IMR-90 (cell line): ENCODE results near the gene MEDAG. TPM values are rescaled to one million over a fixed set of nuclear protein-coding genes. Genes with fewer than 3 reads are reported as not detected.
A peak's percentile ranks its signal among the peaks of the same experiment; 100 is the strongest.

ENCODE experiments used
- ATAC-seq: fragments of 200-7000 bp; cut with Tn5 transposase; 2 replicates; pipeline ENCODE4 v1.9.1; 2020; ENCODE audit warnings: low read depth, mild to moderate bottlenecking, moderate library complexity
- BruUV-seq: library from RNA; stranded (reverse); fragments of 400-500 nt; replicated peaks from 2 replicates; lab custom pipeline; 2021; lab: Mats Ljungman, UMichigan
- CTCF ChIA-PET: fragments of 300-600 bp; formaldehyde crosslinking; extraction: SDS; loops from one replicate; lab custom pipeline; 2021; ENCODE audit warnings: antibody characterized with exemption; lab: Yijun Ruan, JAX
- POLR2A ChIA-PET: fragments of 300-600 bp; sonication (Branson Sonifier 250); formaldehyde crosslinking; loops from one replicate; lab custom pipeline; 2022; ENCODE audit warnings: antibody characterized with exemption; ENCODE audit not compliant: unreplicated experiment; lab: Charles Lee
- DNase-seq: peaks from one replicate; pipeline ENCODE4 v3.0.0; 2013
- H2AFZ ChIP-seq: replicated peaks from 2 replicates; pipeline ENCODE3; 2013; ENCODE audit warnings: low read length, mild to moderate bottlenecking; ENCODE audit not compliant: poor library complexity
- H2AK5ac ChIP-seq: 2 replicates; pipeline ENCODE4 v1.6.1; 2013; ENCODE audit warnings: low read depth, low read length, inconsistent platforms
- H2AK9ac ChIP-seq: replicated peaks from 2 replicates; pipeline ENCODE3; 2013; ENCODE audit warnings: mild to moderate bottlenecking, low read depth, low read length, moderate library complexity; ENCODE audit not compliant: poor library complexity
- H2BK120ac ChIP-seq: 2 replicates; pipeline ENCODE4 v1.6.1; 2013; ENCODE audit warnings: low read depth, low read length, inconsistent platforms
- H2BK15ac ChIP-seq: 3 replicates; pipeline ENCODE4 v1.6.1; 2013; ENCODE audit warnings: low read depth, low read length, inconsistent platforms
- H2BK20ac ChIP-seq: 2 replicates; pipeline ENCODE4 v1.6.1; 2013; ENCODE audit warnings: low read depth, mild to moderate bottlenecking, inconsistent platforms, low read length, moderate library complexity
- H2BK5ac ChIP-seq: 2 replicates; pipeline ENCODE4 v1.6.1; 2013; ENCODE audit warnings: mild to moderate bottlenecking, low read depth, low read length, inconsistent platforms; ENCODE audit not compliant: poor library complexity, severe bottlenecking
- H3K14ac ChIP-seq: replicated peaks from 2 replicates; pipeline ENCODE4 v1.6.1; 2013; ENCODE audit warnings: low read depth, low read length, inconsistent platforms
- H3K18ac ChIP-seq: 2 replicates; pipeline ENCODE4 v1.6.1; 2013; ENCODE audit warnings: low read depth, low read length, control low read depth
- H3K23ac ChIP-seq: 2 replicates; pipeline ENCODE4 v1.6.1; 2013; ENCODE audit warnings: low read depth, low read length, inconsistent platforms
- H3K27ac ChIP-seq: 2 replicates; pipeline ENCODE4 v1.5.1; 2013; ENCODE audit warnings: mild to moderate bottlenecking, control low read depth, low read length; ENCODE audit not compliant: insufficient read depth
- H3K27me3 ChIP-seq: 2 replicates; pipeline ENCODE4 v1.6.1; 2013; ENCODE audit warnings: low read length; ENCODE audit not compliant: control insufficient read depth, insufficient read depth
- H3K36me3 ChIP-seq: 2 replicates; pipeline ENCODE4 v1.6.1; 2013; ENCODE audit warnings: low read length, mixed read lengths; ENCODE audit not compliant: control insufficient read depth, insufficient read depth
- H3K4ac ChIP-seq: 2 replicates; pipeline ENCODE4 v1.6.1; 2013; ENCODE audit warnings: low read depth, low read length, inconsistent platforms
- H3K4me1 ChIP-seq: 2 replicates; pipeline ENCODE4 v1.6.1; 2013; ENCODE audit warnings: low read length, mixed read lengths; ENCODE audit not compliant: control insufficient read depth, insufficient read depth
- H3K4me2 ChIP-seq: 2 replicates; pipeline ENCODE4 v1.6.1; 2013; ENCODE audit warnings: low read depth, mild to moderate bottlenecking, control low read depth, low read length, moderate library complexity
- H3K4me3 ChIP-seq: 2 replicates; pipeline ENCODE4 v1.5.1; 2013; ENCODE audit warnings: low read depth, mild to moderate bottlenecking, control low read depth, low read length, moderate library complexity; ENCODE audit not compliant: insufficient read depth
- H3K56ac ChIP-seq: 2 replicates; pipeline ENCODE4 v1.6.1; 2013; ENCODE audit warnings: low read length, inconsistent platforms; ENCODE audit not compliant: insufficient read depth; ENCODE audit errors: extremely low read depth
- H3K79me1 ChIP-seq, 2 experiments: 2 replicates each; pipeline ENCODE4 v1.6.1; 2013; ENCODE audit warnings: low read length in 2 of 2, inconsistent platforms in 1 of 2, low read depth in 1 of 2
- H3K9ac ChIP-seq: 2 replicates; pipeline ENCODE4 v1.6.1; 2013; ENCODE audit warnings: low read depth, low read length, control low read depth
- H3K9me1 ChIP-seq: 2 replicates; pipeline ENCODE4 v1.6.1; 2013; ENCODE audit warnings: low read length, inconsistent platforms; ENCODE audit not compliant: insufficient read depth
- H3K9me3 ChIP-seq: 2 replicates; pipeline ENCODE4 v1.6.1; 2013; ENCODE audit warnings: low read length; ENCODE audit not compliant: control insufficient read depth, insufficient read depth
- H4K20me1 ChIP-seq: 2 replicates; pipeline ENCODE4 v1.6.1; 2013; ENCODE audit warnings: low read length, inconsistent platforms; ENCODE audit not compliant: insufficient read depth
- H4K5ac ChIP-seq: 2 replicates; pipeline ENCODE4 v1.6.1; 2013; ENCODE audit warnings: mild to moderate bottlenecking, low read depth, low read length, control low read depth
- H4K8ac ChIP-seq, 2 experiments: 2 replicates each; pipeline ENCODE4 v1.6.1; 2013; ENCODE audit warnings: low read depth in 2 of 2, low read length in 2 of 2, control low read depth in 1 of 2, inconsistent platforms in 1 of 2
- H4K91ac ChIP-seq: 2 replicates; pipeline ENCODE4 v1.6.1; 2013; ENCODE audit warnings: low read depth, low read length, inconsistent platforms; ENCODE audit not compliant: insufficient read depth
- BHLHE40 ChIP-seq: fragments of 150-350 bp; IDR thresholded peaks from 2 replicates; pipeline ENCODE4 v1.6.1; 2016; ENCODE audit warnings: mild to moderate bottlenecking, low read depth, low read length
- CEBPB ChIP-seq: IDR thresholded peaks from 2 replicates; pipeline ENCODE4 v1.6.1; 2012; ENCODE audit warnings: low read depth, low read length, improper control_type of control experiment
- CHD1 ChIP-seq: IDR thresholded peaks from 2 replicates; pipeline ENCODE4 v1.6.1; 2012; ENCODE audit warnings: low read depth, low read length, improper control_type of control experiment
- FOS ChIP-seq: fragments of 150-350 bp; IDR thresholded peaks from 2 replicates; pipeline ENCODE4 v1.6.1; 2016; ENCODE audit warnings: low read depth, low read length
- MAFK ChIP-seq: IDR thresholded peaks from 2 replicates; pipeline ENCODE4 v1.6.1; 2012; ENCODE audit warnings: low read depth, low read length, improper control_type of control experiment
- MAZ ChIP-seq: IDR thresholded peaks from 2 replicates; pipeline ENCODE4 v1.6.1; 2012; ENCODE audit warnings: low read depth, mild to moderate bottlenecking, low read length, improper control_type of control experiment, moderate library complexity, borderline replicate concordance
- MXI1 ChIP-seq: IDR thresholded peaks from 2 replicates; pipeline ENCODE4 v1.6.1; 2012; ENCODE audit warnings: low read depth, mild to moderate bottlenecking, low read length, moderate library complexity, borderline replicate concordance
- NFE2L2 ChIP-seq: fragments of 150-350 bp; IDR thresholded peaks from 2 replicates; pipeline ENCODE4 v1.6.1; 2016; ENCODE audit warnings: low read depth, mild to moderate bottlenecking, low read length
- POLR2A ChIP-seq: IDR thresholded peaks from 2 replicates; pipeline ENCODE4 v1.6.1; 2012; ENCODE audit warnings: mild to moderate bottlenecking, low read depth, low read length
- RAD21 ChIP-seq: IDR thresholded peaks from 2 replicates; pipeline ENCODE4 v1.6.1; 2012; ENCODE audit warnings: low read length, improper control_type of control experiment
- RCOR1 ChIP-seq: IDR thresholded peaks from 2 replicates; pipeline ENCODE4 v1.6.1; 2012; ENCODE audit warnings: mild to moderate bottlenecking, low read length, improper control_type of control experiment; ENCODE audit not compliant: insufficient replicate concordance
- RFX5 ChIP-seq: IDR thresholded peaks from 2 replicates; pipeline ENCODE4 v1.8.0; 2012; ENCODE audit warnings: low read depth, mild to moderate bottlenecking, low read length, moderate library complexity
- SMC3 ChIP-seq: fragments of 150-350 bp; IDR thresholded peaks from 2 replicates; pipeline ENCODE4 v1.6.1; 2016; ENCODE audit warnings: low read depth, mild to moderate bottlenecking, antibody characterized with exemption, low read length, moderate library complexity
- USF2 ChIP-seq: fragments of 150-350 bp; IDR thresholded peaks from 2 replicates; pipeline ENCODE4 v1.6.1; 2017; ENCODE audit warnings: mild to moderate bottlenecking, antibody characterized with exemption, low read length, low read depth
- WGBS, 2 experiments: methylation state at CpG; one replicate each; pipeline versions ENCODE4 v1.1.5 to v1.1.7; 2013; ENCODE audit warnings: missing lambda C conversion rate in 2 of 2; ENCODE audit not compliant: insufficient read length in 1 of 2; ENCODE audit errors: extremely low coverage in 2 of 2; 5-methylcytosine and 5-hydroxymethylcytosine counted together
- dilution Hi-C: fragments of 300-500 bp; cut with HindIII; formaldehyde crosslinking; loops from one replicate; pipeline ENCODE4 v1.14.3; 2018; ENCODE audit warnings: low sequenced_read_pairs; ENCODE audit not compliant: unreplicated experiment
- in situ Hi-C: fragments of 300-500 bp; cut with MboI; formaldehyde crosslinking; loops from 3 replicates; pipeline ENCODE4 v1.14.3; 2019; ENCODE audit warnings: low sequenced_read_pairs, inconsistent platforms, mixed read lengths
- intact Hi-C: fragments of 100-400 bp; cut with micrococcal nuclease; formaldehyde crosslinking; loops from 2 replicates; pipeline ENCODE4 v1.10.0; 2022
- polyA plus RNA-seq, 3 experiments: library from polyadenylated mRNA; depleted of rRNA; stranded (reverse); fragments of >200 nt; gene quantifications; 2 replicates each; pipeline ENCODE4 v1.2.3, GENCODE V29; 2012; ENCODE audit warnings: low replicate concordance in 1 of 3
- total RNA-seq: library from RNA; depleted of rRNA; stranded (reverse); fragments of >200 nt; gene quantifications from 2 replicates; pipeline ENCODE4 v1.2.3, GENCODE V29; 2012
- TF ChIP-seq, protein P1 (sequence below): fragments of 150-350 bp; IDR thresholded peaks from 2 replicates; pipeline ENCODE4 v1.6.1; 2016; ENCODE audit warnings: low read depth, mild to moderate bottlenecking, low read length, moderate library complexity, borderline replicate concordance

Gene MEDAG
- total and polyA plus RNA-seq, 2 of the 4 experiments (the other 2 are of a cell fraction): 0.32 to 0.36 TPM

DNA sequence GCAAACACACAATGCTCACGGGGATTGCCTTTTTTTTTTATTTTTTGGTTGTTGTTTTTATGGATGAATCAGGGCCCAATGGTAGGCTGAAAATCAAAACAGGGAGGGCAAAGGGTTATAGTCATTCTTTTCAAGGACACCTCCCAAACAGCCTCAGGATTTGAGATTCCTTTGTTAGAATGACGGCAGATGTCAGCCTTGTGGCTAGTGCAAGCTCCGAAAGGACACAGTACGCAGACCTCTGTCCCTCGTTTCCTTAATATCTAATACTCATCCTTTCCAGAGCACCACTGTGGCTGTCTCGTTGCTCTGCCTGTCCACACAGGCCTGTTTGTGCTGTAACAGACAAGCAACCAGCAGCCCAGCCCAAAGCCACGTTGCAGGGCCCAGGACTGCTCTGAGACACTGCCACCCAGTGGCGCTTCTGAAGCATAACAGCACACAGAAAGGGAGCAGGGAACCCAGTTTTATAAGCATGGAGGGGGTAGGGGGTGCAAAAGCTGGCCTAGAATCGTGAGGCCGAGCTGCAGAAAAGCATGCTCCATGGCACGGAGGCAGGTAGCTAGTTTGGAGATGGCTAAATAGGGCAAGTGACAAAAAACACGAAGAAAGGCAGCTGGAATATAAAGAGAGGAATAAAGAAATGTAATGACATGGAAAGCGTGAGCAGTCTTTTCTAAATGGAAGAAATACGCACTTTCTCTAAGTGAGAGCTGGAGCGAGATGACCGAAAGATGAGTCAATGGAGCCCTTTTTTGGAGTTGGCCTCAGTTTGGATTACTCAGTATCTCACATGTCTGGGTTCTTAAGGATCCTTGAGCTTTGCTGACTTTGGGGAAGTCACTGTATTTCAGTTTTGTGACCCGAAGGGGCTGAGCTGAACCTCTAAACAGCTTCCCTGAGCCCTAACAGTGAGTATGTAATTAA, 40.7 kb upstream of the MEDAG start:
- H3K18ac ChIP-seq: peak overlapping the region; percentile 100
- no peaks in the 10 kb centered on the region for H3K27me3 ChIP-seq
- H3K79me1 ChIP-seq: peaks cover 0 to 7% of the 10 kb centered on the region in 2 experiments; a peak in 1 of 4 replicates
- peaks cover 46% of the 10 kb centered on the region for H3K4me1 ChIP-seq
- peak overlapping the region; percentile 100 for H4K5ac ChIP-seq
- peak overlapping the region; percentile 99 for H3K23ac ChIP-seq
- H3K4ac ChIP-seq: peak overlapping the region; percentile 99
- peak overlapping the region; percentile 91 for H3K4me2 ChIP-seq
- peak overlapping the region; percentile 99 for H4K91ac ChIP-seq
- H4K8ac ChIP-seq: peak overlapping the region; percentile 81 to 99
- peak overlapping the region; percentile 94 for H2AK9ac ChIP-seq
- H3K36me3 ChIP-seq: no peaks in the 10 kb centered on the region
- dilution Hi-C loops: no loop called here
- H3K9ac ChIP-seq: peak overlapping the region; percentile 94
- peak; percentile 96 for DNase-seq
- peak overlapping the region; percentile 99 for H3K56ac ChIP-seq
- intact Hi-C loops: loop anchor here (1.0 to 10.0 kb wide), 10 partner anchors 59 to 731 kb away; partner anchors contain the start of genes HMGB1 and USPL1
- H3K4me3 ChIP-seq: peak overlapping the region; percentile 30; the same call in 1 of the 2 replicates
- ChIA-PET CTCF (interaction anchor here (0.6 to 2.1 kb wide), 27 partner anchors 10 to 1310 kb away, joined by 3 to 15 read pairs (median 4); partner anchors contain the start of gene USPL1), POLR2A (interaction anchor here (1.3 to 2.0 kb wide), 2 partner anchors 179 to 180 kb away, joined by 6 read pairs; no protein-coding TSS in a partner anchor)
- peak overlapping the region; percentile 99 for H3K14ac ChIP-seq
- 2% methylated on average over 7 of the region's 17 CpGs; no CpG with 5 or more reads in 1 of the 2 experiments for WGBS, 2 experiments
- peak overlapping the region; percentile 86 for H2AFZ ChIP-seq
- H2BK15ac ChIP-seq: peak overlapping the region; percentile 97
- H3K9me1 ChIP-seq: peaks cover 30% of the 10 kb centered on the region
- H2BK20ac ChIP-seq: peak overlapping the region; percentile 99
- H2BK5ac ChIP-seq: peak overlapping the region; percentile 95
- no peaks in the 10 kb centered on the region for H4K20me1 ChIP-seq
- H3K27ac ChIP-seq: peak overlapping the region; percentile 92
- in situ Hi-C loops: loop anchor here (10.0 kb wide), 1 partner anchor 191 kb away; no protein-coding TSS in a partner anchor
- BruUV-seq: no TSS peak
- peak overlapping the region; percentile 99 for H2AK5ac ChIP-seq
- peak overlapping the region; percentile 100 for H2BK120ac ChIP-seq
- ATAC-seq: peak; percentile 55
- no peaks in the 10 kb centered on the region for H3K9me3 ChIP-seq
- TF ChIP-seq MXI1 (peak; percentile 54; the same call in 1 of the 2 replicates), NFE2L2 (no peak), RAD21 (peak; percentile 92), SMC3 (peak; percentile 86), CHD1 (no peak), RFX5 (no peak), USF2 (no peak), FOS (peak; percentile 69), CEBPB (peak; percentile 63), RCOR1 (peak; percentile 10), MAFK (peak; percentile 56), POLR2A (peak; percentile 77; the same call in 1 of the 2 replicates), MAZ (peak; percentile 55), BHLHE40 (0 out of 2 replicates have a peak, but pooled peaks have one; percentile 38)
- TF ChIP-seq, protein P1, sequence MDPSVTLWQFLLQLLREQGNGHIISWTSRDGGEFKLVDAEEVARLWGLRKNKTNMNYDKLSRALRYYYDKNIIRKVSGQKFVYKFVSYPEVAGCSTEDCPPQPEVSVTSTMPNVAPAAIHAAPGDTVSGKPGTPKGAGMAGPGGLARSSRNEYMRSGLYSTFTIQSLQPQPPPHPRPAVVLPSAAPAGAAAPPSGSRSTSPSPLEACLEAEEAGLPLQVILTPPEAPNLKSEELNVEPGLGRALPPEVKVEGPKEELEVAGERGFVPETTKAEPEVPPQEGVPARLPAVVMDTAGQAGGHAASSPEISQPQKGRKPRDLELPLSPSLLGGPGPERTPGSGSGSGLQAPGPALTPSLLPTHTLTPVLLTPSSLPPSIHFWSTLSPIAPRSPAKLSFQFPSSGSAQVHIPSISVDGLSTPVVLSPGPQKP: no peak
